GM21423 (cell line): ENCODE results near the gene SLC26A2.

ENCODE experiments used
- ATAC-seq: cut with Tn5 transposase; IDR thresholded peaks from one replicate; pipeline ENCODE4 v1.9.1; 2021; ENCODE audit warnings: mild to moderate bottlenecking, moderate library complexity; ENCODE audit not compliant: unreplicated experiment

SLC26A2 gene

DNA sequence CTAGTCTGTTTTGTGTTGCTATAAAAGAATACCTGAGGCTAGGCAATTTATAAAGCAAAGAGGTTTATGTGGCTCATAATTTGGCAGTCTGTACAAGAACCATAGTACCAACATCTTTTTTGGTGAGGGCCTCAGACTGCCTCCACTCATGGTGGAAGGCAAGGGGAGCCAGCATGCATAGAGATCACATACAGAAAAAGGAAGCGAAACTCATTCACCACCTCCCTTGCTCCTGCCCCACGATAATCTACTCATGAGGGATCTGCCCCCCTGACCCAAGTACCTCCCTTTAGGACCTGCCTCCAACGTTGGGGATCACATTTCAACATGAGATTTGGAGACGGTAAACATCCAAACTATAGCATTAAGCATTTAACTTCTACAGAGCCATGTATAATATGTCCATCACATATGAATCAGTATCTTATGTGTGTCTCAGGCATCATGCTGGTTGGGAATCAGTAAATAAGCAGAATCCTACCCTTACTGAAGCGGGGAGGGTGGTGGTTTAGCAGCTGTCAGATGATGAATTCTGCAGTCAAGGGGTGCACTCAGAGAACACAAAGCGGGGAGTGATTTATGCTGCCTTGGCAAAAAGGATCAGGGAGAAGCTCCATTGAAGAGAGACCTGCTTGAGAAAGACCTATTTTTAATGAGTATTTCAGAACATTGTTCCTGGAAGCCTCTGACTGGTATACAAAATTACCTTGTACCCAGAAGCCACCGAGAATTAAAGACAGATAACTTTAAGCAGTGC, 74.8 kb downstream of the SLC26A2 start:
- ATAC-seq, result peak; percentile 96

DNA sequence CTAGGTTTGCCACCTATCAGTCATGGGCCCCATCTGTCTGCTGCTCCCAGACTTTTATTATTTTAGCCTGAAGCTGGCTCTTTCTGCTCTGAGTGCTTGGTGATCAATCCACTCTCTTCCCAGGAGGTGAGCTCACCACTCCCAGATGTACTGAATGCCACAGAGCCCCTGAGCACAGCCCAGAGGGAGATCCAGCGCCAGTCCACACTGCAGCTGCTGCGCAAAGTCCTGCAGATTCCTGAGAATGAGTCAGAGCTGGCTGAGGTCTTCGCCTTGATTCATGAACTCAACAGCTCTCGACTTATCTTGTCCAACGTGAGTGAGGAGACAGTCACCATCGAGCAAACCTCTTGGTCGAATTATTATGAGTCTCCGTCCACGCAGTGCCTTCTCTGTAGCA, 76.0 kb downstream of the SLC26A2 start:
- no peak for ATAC-seq
